AG04449 (cell line): ENCODE data around the gene SLC39A13.

Experiments used
- CTCF ChIA-PET: fragments of 350-600 bp; formaldehyde crosslinking; extraction: SDS; loops from one replicate; lab custom pipeline; 2021; ENCODE audit warnings: antibody characterized with exemption; lab: Yijun Ruan, JAX
- POLR2A ChIA-PET: fragments of 400-600, 350-600 bp; formaldehyde crosslinking; extraction: SDS; loops from one replicate; lab custom pipeline; 2020; ENCODE audit warnings: antibody characterized with exemption, inconsistent platforms; lab: Yijun Ruan, JAX
- DNase-seq: peaks from one replicate; pipeline ENCODE4 v3.0.0-alpha.2; 2010; ENCODE audit warnings: low read depth, low spot score
- H3K4me3 ChIP-seq: 2 replicates; pipeline ENCODE4 v1.5.1; 2011; ENCODE audit warnings: low read depth, mild to moderate bottlenecking, control low read depth, low read length
- TF ChIP-seq, protein P1 (sequence below): IDR thresholded peaks from one replicate; pipeline ENCODE4 v1.5.1; 2011; ENCODE audit warnings: mild to moderate bottlenecking, moderate library complexity, low read length, control low read depth, inconsistent platforms; ENCODE audit not compliant: insufficient read depth; ENCODE audit errors: missing control alignments

The SLC39A13 gene

DNA sequence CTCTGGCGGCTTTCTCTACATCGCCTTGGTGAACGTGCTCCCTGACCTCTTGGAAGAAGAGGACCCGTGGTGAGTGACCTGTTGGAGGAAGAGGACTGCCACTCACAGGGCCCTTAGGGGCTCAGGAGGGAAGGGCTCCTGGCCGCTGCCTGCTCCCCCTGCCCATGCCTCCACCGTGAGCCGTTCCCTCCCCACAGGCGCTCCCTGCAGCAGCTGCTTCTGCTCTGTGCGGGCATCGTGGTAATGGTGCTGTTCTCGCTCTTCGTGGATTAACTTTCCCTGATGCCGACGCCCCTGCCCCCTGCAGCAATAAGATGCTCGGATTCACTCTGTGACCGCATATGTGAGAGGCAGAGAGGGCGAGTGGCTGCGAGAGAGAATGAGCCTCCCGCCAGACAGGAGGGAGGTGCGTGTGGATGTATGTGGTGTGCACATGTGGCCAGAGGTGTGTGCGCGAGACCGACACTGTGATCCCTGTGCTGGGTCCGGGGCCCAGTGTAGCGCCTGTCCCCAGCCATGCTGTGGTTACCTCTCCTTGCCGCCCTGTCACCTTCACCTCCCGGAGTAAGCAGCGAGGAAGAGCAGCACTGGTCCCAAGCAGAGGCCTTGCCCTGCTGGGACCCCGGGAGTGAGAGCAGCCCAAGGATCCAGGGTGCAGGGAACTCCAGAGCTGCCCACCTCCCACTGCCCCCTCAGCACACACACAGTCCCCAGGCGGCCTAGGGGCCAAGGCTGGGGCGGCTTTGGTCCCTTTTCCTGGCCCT, 6.9 kb downstream of the SLC39A13 start:
- no peak overlapping the region for H3K4me3 ChIP-seq
- no peak for DNase-seq
- ChIA-PET CTCF (interaction anchor here (1.3 to 3.1 kb wide), 2 partner anchors 17 to 42 kb away, joined by 4 to 13 read pairs; no protein-coding TSS in a partner anchor), POLR2A (interaction anchor here (1.1 to 4.2 kb wide), 4 partner anchors 11 to 202 kb away, joined by 4 to 38 read pairs (median 5); partner anchors contain the start of genes ACP2 and PSMC3)
- TF ChIP-seq, protein P1, sequence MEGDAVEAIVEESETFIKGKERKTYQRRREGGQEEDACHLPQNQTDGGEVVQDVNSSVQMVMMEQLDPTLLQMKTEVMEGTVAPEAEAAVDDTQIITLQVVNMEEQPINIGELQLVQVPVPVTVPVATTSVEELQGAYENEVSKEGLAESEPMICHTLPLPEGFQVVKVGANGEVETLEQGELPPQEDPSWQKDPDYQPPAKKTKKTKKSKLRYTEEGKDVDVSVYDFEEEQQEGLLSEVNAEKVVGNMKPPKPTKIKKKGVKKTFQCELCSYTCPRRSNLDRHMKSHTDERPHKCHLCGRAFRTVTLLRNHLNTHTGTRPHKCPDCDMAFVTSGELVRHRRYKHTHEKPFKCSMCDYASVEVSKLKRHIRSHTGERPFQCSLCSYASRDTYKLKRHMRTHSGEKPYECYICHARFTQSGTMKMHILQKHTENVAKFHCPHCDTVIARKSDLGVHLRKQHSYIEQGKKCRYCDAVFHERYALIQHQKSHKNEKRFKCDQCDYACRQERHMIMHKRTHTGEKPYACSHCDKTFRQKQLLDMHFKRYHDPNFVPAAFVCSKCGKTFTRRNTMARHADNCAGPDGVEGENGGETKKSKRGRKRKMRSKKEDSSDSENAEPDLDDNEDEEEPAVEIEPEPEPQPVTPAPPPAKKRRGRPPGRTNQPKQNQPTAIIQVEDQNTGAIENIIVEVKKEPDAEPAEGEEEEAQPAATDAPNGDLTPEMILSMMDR = no peak

DNA sequence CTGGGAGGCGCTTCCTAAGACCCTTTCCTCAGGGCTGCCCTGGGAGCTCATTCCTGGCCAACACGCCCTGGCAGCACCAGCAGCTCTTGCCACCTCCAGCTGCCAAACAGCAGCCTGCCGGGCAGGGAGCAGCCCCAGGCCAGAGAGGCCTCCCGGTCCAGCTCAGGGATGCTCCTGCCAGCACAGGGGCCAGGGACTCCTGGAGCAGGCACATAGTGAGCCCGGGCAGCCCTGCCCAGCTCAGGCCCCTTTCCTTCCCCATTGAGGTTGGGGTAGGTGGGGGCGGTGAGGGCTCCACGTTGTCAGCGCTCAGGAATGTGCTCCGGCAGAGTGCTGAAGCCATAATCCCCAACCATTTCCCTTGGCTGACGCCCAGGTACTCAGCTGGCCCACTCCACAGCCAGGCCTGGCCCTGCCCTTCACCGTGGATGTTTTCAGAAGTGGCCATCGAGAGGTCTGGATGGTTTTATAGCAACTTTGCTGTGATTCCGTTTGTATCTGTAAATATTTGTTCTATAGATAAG, 7.6 kb downstream of the SLC39A13 start:
- DNase-seq = no peak
- H3K4me3 ChIP-seq = no peak overlapping the region; the same call in 1 of the 2 replicates
- POLR2A ChIA-PET = interaction anchor here (1.1 to 4.2 kb wide), 3 partner anchors 10 to 201 kb away, joined by 4 to 38 read pairs (median 5); partner anchors contain the start of genes ACP2 and PSMC3

DNA sequence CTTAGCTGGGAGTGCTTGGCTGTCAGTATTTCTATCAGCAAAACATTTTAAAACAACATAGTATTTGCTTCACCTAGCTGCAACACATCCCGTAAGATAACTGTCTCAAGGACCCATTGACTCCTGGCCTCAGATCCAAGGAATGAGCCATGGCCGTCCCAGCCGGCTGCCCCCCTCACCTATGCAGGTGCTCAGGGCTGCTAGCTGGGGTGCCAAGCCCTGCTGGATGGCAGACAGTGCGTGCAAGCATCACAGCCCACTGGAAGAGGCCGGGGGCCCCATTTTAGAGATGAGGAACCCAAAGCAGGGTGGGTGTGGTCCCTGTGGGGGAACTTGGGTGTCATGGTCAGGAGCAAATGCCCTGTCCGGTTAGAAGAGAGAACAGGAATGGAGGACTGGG, 9.3 kb downstream of the SLC39A13 start:
- CTCF ChIA-PET = interaction anchor here (0.7 kb wide), 1 partner anchor 10 kb away, joined by 3 read pairs; no protein-coding TSS in a partner anchor

More for the DNA sequence above, 7.6 kb downstream of the SLC39A13 start:
- CTCF ChIA-PET = interaction anchor here (1.3 to 3.1 kb wide), 2 partner anchors 16 to 42 kb away, joined by 4 to 13 read pairs; no protein-coding TSS in a partner anchor
- TF ChIP-seq, protein P1 = no peak

DNA sequence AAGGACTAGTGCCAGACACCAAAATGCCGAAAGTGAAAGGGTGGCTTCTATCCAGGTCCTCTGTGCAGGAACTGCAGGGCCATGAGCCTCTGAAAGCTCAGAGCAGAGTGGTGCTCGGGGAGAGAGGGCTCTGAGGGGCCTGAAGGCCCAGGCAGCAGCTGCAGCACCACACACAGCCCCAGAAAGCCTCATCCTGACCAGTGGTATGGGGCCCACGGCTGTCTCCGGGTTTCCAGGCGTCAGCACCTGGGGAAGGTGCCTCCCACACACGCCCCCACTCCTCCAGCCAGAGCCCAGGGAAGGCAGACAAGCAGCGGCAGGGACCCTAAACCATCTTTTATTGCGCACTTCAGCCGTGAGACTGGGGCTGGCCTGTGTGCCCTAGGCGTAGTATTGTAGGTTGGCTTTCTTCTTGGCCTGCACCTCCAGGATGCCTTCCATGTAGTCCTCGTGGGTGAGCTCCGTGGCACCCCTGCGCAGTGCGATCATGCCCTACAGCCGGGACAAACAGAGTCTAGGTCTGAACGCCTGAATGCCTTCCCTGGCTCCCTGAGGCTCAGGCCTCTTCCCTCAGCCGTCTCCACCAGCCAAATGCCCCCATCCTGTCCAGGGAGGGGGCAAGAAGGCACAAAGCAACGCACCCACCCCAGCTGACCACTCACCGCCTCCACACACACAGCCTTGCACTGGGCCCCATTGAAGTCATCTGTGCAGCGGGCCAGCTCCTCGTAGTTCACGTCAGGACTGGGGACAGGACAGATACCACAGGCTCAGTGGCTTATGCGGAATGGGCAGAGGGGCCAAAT, 10.3 kb downstream of the SLC39A13 start:
- ChIA-PET POLR2A (interaction anchor here (0.8 to 4.2 kb wide), 3 partner anchors 7 to 18 kb away, joined by 4 to 38 read pairs (median 9); partner anchors contain the start of genes PSMC3 and SLC39A13), CTCF (no interaction called here)
- no peak overlapping the region for H3K4me3 ChIP-seq
- DNase-seq = no peak
- TF ChIP-seq, protein P1 = no peak

More for the DNA sequence above, 9.3 kb downstream of the SLC39A13 start:
- H3K4me3 ChIP-seq = no peak overlapping the region
- POLR2A ChIA-PET = interaction anchor here (2.2 to 4.2 kb wide), 2 partner anchors 8 to 9 kb away, joined by 9 to 38 read pairs; partner anchors contain the start of genes PSMC3 and SLC39A13
- TF ChIP-seq, protein P1 = no peak
- no peak for DNase-seq

DNA sequence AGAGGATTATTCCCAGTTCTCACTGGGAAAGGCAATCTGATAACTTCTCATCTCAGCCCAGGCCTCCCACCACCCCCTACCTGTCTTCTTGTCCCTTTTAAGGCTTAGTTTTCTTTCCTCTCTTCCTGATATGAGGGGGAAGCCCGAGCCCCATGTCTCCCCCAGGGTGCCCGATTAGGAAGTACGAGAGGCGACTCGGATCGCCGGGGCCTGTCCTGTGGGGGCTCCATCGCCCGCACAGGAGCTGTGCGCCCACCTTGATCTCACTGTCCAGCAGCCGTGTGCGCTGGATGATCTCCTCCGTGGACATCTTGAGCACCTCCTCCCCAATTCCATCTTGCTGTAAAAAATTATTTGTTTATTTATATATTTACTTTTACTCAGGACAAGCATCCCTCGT, 17.2 kb downstream of the SLC39A13 start:
- TF ChIP-seq, protein P1 = no peak
- ChIA-PET POLR2A (interaction anchor here (1.4 to 3.7 kb wide), 3 partner anchors 8 to 12 kb away, joined by 5 to 38 read pairs (median 5); no protein-coding TSS in a partner anchor), CTCF (interaction anchor here (1.1 to 8.9 kb wide), 3 partner anchors 14 to 191 kb away, joined by 3 to 66 read pairs (median 6); partner anchors contain the start of gene SLC39A13)

More for the DNA sequence above, 17.2 kb downstream of the SLC39A13 start:
- peak overlapping the region; percentile 98 for H3K4me3 ChIP-seq
- DNase-seq = no peak
